ACC112 (cell line): ENCODE data around the gene EGLN3.

Source experiments
- H2AFZ ChIP-seq: fragments of 200-600 bp; sonication (generic); one replicate; pipeline ENCODE4 v1.6.0; 2017; ENCODE audit warnings: antibody characterized with exemption, low read length; ENCODE audit not compliant: unreplicated experiment
- H3K27ac ChIP-seq: fragments of 200-600 bp; sonication (generic); 2 replicates; pipeline ENCODE4 v1.5.1; 2014; ENCODE audit warnings: low read depth, mild to moderate bottlenecking, antibody characterized with exemption, low read length, moderate library complexity
- H3K27me3 ChIP-seq: fragments of 200-600 bp; sonication (generic); 2 replicates; pipeline ENCODE4 v1.6.1; 2014; ENCODE audit warnings: mild to moderate bottlenecking, antibody characterized with exemption, low read length, moderate library complexity, mixed read lengths; ENCODE audit not compliant: insufficient read depth
- H3K36me3 ChIP-seq: fragments of 200-600 bp; sonication (generic); 2 replicates; pipeline ENCODE4 v1.6.1; 2016; ENCODE audit warnings: mild to moderate bottlenecking, antibody characterized with exemption, low read length, moderate library complexity, mixed read lengths; ENCODE audit not compliant: insufficient read depth
- H3K4me1 ChIP-seq: fragments of 200-600 bp; sonication (generic); one replicate; pipeline ENCODE4 v1.6.1; 2016; ENCODE audit warnings: low read length, mixed read lengths; ENCODE audit not compliant: insufficient read depth, unreplicated experiment, control insufficient read depth
- H3K4me3 ChIP-seq: fragments of 200-600 bp; sonication (generic); 2 replicates; pipeline ENCODE4 v1.5.1; 2014; ENCODE audit warnings: mild to moderate bottlenecking, low read depth, low read length
- H3K79me2 ChIP-seq: fragments of 200-600 bp; sonication (generic); one replicate; pipeline ENCODE4 v1.6.0; 2016; ENCODE audit warnings: low read length; ENCODE audit not compliant: control insufficient read depth, unreplicated experiment, insufficient read depth

Gene EGLN3

DNA sequence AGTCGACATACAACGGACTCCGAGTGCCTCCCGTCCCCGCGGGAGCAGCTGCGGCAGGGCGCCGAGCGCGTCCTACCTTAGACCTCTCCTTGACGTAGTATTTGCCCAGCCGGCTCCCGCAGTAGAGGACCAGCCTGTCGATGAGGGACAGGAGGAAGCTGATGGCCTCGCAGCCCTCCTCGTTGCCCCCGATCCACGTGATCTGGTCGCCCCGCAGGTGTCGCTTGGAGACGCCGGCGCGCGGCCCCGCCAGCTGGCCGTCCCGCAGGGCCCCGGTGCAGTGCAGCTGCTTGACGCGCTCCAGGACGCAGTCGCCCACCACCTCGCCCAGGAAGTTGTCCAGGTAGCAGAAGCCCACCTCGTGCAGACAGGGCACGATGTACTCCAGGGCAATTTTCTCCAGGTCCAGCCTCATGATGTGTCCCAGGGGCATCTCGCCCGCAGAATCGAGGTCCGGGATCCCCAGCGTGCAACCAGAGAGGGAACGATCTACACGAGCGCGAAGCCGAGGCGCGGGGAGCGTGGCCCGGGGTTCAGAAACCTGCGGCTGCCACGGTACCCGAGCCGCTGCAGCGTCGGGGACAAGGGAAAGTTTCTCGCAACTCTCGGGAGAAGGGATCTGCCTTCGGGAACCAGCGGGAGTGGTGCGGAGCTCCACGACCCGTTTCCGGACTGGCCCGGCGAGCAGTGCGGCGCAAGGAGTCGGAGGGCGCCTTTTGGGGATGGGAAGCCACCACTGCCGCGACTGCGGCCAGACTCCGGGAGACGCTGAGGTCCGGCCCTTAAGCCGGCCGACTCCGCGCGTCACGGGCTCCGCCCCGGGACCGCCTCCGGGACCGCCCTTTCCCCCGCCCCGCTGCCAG lies at the start of gene EGLN3:
TSS of gene EGLN3 (minus strand) at position 755 of the 863 bp plus-strand sequence. CDS start at position 433, 322 bp downstream.
- Histone ChIP-seq H3K27me3 (peaks cover 49% of the 10 kb centered on the region), H3K4me1 (peaks cover 10% of the 10 kb centered on the region), H3K4me3 (peak within 1 kb of the TSS; percentile 85), H3K27ac (no peak within 1 kb of the TSS), H2AFZ (peak within 1 kb of the TSS; percentile 38), H3K36me3 (no peaks in the 10 kb centered on the region), H3K79me2 (no peaks in the 10 kb centered on the region)

GRCh38 chr14:34000396-34000795 lies 49.5 kb upstream of the EGLN3 start:
- Histone ChIP-seq H3K27me3 (peaks cover 35% of the 10 kb centered on the region), H3K4me1 (no peaks in the 10 kb centered on the region), H3K27ac (no peak overlapping the region), H2AFZ (no peak overlapping the region), H3K36me3 (no peaks in the 10 kb centered on the region; the same call in 1 of the 2 replicates), H3K79me2 (no peaks in the 10 kb centered on the region), H3K4me3 (no peak overlapping the region)

DNA sequence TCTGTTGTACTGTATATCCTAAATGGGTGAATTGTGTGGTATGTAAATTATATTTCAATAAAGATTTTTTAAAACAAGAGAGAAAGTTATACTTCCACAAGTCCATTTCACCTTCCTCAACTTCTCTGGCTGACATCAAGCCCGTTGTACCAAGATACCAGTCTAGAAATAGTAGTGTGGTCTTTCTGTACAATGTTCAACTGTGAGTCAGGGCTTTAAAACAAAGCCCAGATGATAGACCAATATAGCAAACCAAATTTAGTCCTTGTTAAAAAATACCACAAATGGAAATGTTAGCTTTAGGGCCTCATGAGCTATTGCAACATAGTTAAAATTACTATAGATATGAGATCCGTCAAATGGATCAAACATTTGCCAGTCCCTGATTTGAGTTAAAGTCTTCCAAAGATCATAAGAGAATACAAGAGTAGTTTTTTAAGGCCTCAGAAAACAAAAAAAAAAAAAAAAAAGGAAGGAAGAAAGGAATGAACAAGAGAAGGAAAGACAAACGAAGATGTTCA lies 49.0 kb upstream of the EGLN3 start:
- Histone ChIP-seq H3K79me2 (no peaks in the 10 kb centered on the region), H3K4me1 (no peaks in the 10 kb centered on the region), H2AFZ (no peak overlapping the region), H3K36me3 (no peaks in the 10 kb centered on the region), H3K27me3 (peaks cover 32% of the 10 kb centered on the region), H3K4me3 (no peak overlapping the region), H3K27ac (no peak overlapping the region)

GRCh38 chr14:33997611-33998010 lies 46.7 kb upstream of the EGLN3 start:
- H3K4me3 ChIP-seq, result no peak overlapping the region
- H3K36me3 ChIP-seq, result no peaks in the 10 kb centered on the region
- H2AFZ ChIP-seq, result no peak overlapping the region
- H3K79me2 ChIP-seq, result no peaks in the 10 kb centered on the region
- peaks cover 17% of the 10 kb centered on the region; the same call in 1 of the 2 replicates for H3K27me3 ChIP-seq
- H3K27ac ChIP-seq, result no peak overlapping the region
- no peaks in the 10 kb centered on the region for H3K4me1 ChIP-seq

DNA sequence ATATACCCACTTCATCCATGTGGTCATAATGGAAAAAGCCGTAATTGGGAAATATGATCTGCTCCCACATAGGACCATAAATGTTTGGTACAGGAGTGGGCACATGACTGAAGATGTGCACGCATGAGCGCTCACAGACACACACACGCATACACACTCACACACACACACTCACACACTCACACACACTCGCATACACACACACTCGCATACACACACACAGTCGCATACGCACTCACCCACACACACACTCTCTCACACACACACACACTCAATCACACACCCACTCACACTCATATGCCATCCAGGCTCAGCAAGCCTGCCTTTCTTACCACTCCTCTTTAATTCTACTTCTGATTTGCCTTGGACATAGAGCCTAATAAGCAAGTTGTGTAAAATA lies 45.6 kb upstream of the EGLN3 start:
- Histone ChIP-seq H3K27ac (no peak overlapping the region), H3K79me2 (no peaks in the 10 kb centered on the region), H3K36me3 (no peaks in the 10 kb centered on the region), H3K4me3 (no peak overlapping the region), H3K27me3 (peaks cover 16% of the 10 kb centered on the region; the same call in 1 of the 2 replicates), H3K4me1 (no peaks in the 10 kb centered on the region), H2AFZ (no peak overlapping the region)

- H3K79me2 ChIP-seq, result no peaks in the 10 kb centered on the region
- H3K27ac ChIP-seq, result no peak overlapping the region
- H3K4me3 ChIP-seq, result no peak overlapping the region
- no peak overlapping the region for H2AFZ ChIP-seq
- no peaks in the 10 kb centered on the region for H3K36me3 ChIP-seq
- peaks cover 14% of the 10 kb centered on the region; the same call in 1 of the 2 replicates for H3K27me3 ChIP-seq
- peaks cover 15% of the 10 kb centered on the region for H3K4me1 ChIP-seq
These were observed 42.4 kb upstream of the EGLN3 start for GRCh38 chr14:33993246-33993645.

- Histone ChIP-seq H3K4me3 (no peak overlapping the region), H2AFZ (no peak overlapping the region), H3K36me3 (no peaks in the 10 kb centered on the region), H3K27ac (no peak overlapping the region), H3K27me3 (peaks cover 12% of the 10 kb centered on the region; the same call in 1 of the 2 replicates), H3K4me1 (peaks cover 15% of the 10 kb centered on the region), H3K79me2 (no peaks in the 10 kb centered on the region)
These were observed 41.6 kb upstream of the EGLN3 start for GRCh38 chr14:33992274-33993007.

GRCh38 chr14:33990790-33991189 lies 39.9 kb upstream of the EGLN3 start:
- Histone ChIP-seq H3K27ac (peak overlapping the region; percentile 49; the same call in 1 of the 2 replicates), H3K4me3 (no peak overlapping the region), H2AFZ (no peak overlapping the region), H3K36me3 (no peaks in the 10 kb centered on the region), H3K4me1 (peaks cover 15% of the 10 kb centered on the region), H3K27me3 (peaks cover 10% of the 10 kb centered on the region; the same call in 1 of the 2 replicates), H3K79me2 (no peaks in the 10 kb centered on the region)

DNA sequence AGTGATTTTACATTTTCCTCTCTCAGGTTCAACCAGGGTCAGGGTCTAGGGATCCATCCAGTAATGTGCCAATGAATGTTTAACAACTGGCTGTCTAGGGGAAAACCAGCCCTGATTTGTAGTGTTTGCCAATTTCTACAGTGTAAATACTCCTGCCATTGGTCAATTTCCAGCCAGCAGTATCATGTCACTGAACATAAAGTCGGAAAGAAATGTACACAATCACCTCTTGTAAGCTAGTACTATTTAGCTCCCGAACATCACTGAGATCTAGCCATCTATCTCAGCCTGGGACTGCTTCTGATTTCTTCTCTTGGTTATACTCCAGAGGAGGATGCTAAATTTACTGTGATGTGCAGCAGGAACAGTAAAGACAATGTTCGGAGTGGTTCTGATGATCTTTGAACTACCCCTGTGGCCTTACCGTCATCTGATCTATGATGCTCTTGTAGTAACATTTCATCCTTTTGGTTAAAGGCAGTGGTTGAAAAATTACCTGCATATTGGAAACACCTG lies 36.7 kb upstream of the EGLN3 start:
- H3K27me3 ChIP-seq, result peaks cover 5% of the 10 kb centered on the region; the same call in 1 of the 2 replicates
- no peak overlapping the region for H3K4me3 ChIP-seq
- H3K36me3 ChIP-seq, result no peaks in the 10 kb centered on the region
- H3K4me1 ChIP-seq, result peaks cover 15% of the 10 kb centered on the region
- no peak overlapping the region for H3K27ac ChIP-seq
- H3K79me2 ChIP-seq, result no peaks in the 10 kb centered on the region
- no peak overlapping the region for H2AFZ ChIP-seq

DNA sequence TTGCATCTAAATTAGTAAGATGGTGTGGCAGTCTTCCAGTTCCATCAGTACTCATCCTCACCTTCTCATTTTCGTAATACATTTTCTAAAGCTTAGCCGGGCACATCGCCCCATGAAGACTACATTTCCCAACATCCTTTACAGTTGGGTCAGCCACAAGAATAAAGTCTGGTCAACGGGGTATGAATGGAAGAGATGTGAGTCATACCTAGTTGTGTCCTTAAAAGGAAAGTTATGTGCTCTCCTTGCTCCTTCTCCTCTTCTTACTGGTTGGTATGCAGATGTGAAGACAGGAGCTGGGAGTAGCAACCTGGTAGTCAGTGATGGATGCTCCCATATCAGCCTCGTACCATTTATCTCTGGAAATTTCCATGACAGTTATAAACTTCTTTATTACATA lies 35.9 kb upstream of the EGLN3 start:
- Histone ChIP-seq H3K27me3 (peaks cover under 1% of the 10 kb centered on the region; the same call in 1 of the 2 replicates), H3K27ac (0 out of 2 replicates have a peak overlapping the region, but pooled peaks have one; percentile 32), H2AFZ (no peak overlapping the region)

More for the DNA sequence above, 35.9 kb upstream of the EGLN3 start:
- no peak overlapping the region for H3K4me3 ChIP-seq
- H3K36me3 ChIP-seq, result no peaks in the 10 kb centered on the region
- H3K4me1 ChIP-seq, result peaks cover 15% of the 10 kb centered on the region
- no peaks in the 10 kb centered on the region for H3K79me2 ChIP-seq
